ENCODE measurements around the gene PYGM.

PYGM gene

DNA sequence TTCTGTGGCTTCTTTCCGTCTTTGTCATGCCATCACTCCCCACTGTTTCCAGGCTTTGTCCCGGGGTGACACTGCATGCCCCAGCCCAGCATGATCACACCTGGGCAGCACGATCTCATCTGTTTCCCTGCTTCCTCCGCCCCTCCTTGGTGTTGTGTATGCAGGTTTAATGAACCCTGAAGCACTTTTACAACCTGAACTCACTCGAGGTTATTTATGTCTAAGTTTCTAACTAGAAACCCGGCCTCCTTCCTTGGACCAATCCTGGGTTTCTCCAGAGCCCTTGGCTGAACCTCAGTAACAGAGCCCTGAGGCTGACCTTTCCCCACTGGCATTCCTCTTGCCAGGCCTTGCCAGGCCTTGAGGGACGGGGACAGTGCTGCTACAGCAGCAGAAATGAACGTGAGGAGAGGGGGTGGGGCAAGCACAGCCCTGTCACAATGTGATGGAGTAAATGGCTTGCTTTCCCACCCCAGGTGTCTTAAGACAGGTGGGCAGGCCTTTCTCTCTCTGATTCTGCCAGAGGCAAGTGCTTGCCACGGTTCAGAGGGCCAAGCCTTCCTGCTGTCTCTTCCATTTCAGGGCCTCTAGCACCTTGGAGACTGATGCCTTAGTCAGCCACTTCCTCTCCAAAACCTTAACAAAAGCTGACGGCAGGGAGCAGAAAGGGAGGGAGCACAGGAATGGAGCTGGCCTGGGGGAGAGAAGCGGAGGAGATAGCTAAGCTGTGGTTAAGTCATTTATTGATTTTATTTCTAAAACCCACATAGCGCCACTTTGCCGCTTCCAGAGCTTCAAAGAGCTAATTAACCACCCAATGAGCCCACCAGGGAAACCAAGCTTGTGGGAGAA, 3.1 kb upstream of the PYGM start:
- H3K9me3 ChIP-seq, result no peaks in the 10 kb centered on the region
- H3K4me2 ChIP-seq, result peak overlapping the region; percentile 79
- peak overlapping the region; percentile 74 for H3K9ac ChIP-seq
- H3K4me3 ChIP-seq, result peak overlapping the region; percentile 23; the same call in 1 of the 2 replicates
- no peak for TF ChIP-seq Cebpa-rat (IDR thresholded peaks at IDR 0.05)
- H3K27ac ChIP-seq, result peak overlapping the region; percentile 78
- peaks cover 93% of the 10 kb centered on the region for H3K4me1 ChIP-seq
- H3K27me3 ChIP-seq, result no peaks in the 10 kb centered on the region
- H4K20me1 ChIP-seq, result peaks cover 81% of the 10 kb centered on the region
- peaks cover 60% of the 10 kb centered on the region for H3K36me3 ChIP-seq

DNA sequence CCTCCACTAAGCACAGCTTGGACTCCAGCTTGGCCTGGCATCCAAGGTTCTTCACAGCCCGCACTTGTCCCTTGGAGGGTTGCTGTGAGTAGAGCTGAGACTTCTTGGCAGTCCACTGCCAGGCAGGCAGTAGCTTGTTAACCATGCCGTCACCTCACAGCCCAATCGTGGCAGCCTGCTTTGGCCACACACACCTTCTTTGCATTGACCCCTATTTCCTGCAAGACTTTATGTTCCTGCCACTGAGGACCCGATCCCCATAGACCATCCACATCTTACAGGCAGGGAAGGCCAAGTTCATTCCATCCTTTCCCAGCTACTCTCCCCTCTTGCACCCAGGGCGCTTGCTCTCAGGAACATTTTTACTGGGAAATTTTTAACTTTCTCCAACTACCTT, 2.5 kb upstream of the PYGM start:
- no peak for TF ChIP-seq Cebpa-rat (IDR thresholded peaks at IDR 0.05)
- H3K4me2 ChIP-seq, result peak overlapping the region; percentile 79
- peaks cover 86% of the 10 kb centered on the region for H3K4me1 ChIP-seq
- H3K9ac ChIP-seq, result peak overlapping the region; percentile 74
- no peak overlapping the region for H3K4me3 ChIP-seq
- peak overlapping the region; percentile 78 for H3K27ac ChIP-seq
- no peaks in the 10 kb centered on the region for H3K9me3 ChIP-seq
- H3K36me3 ChIP-seq, result peaks cover 54% of the 10 kb centered on the region
- no peaks in the 10 kb centered on the region for H3K27me3 ChIP-seq
- peaks cover 75% of the 10 kb centered on the region for H4K20me1 ChIP-seq

DNA sequence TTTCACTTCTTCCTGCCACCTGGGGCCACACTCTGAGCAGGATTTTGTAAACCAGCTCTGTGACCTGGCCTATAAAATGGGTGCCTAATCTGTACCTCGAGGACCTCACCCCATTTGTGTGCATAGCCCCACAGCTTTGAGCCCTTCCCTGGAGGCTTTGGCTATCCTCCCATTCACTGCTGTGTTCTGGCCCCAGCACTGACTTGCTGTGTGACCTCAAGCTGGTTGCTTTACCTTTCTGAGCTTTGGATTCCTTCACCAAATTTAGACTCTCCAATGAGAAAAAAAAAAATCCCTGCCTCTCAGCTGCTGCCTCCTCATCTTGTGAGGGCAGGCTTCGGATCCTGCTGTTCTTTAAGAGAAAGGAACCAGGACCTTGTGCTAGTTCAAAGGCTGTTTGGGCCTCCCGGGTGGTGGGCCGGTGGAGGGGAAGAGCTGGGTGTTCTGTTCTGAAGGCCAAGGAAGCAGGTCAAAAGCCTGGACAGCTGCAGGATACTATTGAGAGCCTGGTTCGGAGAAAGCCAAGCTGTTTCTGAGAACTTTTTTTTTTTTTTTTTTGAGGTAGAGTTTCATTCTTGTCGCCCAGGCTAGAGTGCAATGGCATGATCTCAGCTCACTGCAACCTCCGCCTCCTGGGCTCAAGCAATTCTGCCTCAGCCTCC, 1.1 kb upstream of the PYGM start:
- no peak overlapping the region for H3K4me3 ChIP-seq
- TF ChIP-seq Cebpa-rat (IDR thresholded peaks at IDR 0.05), result no peak
- H3K36me3 ChIP-seq, result peaks cover 41% of the 10 kb centered on the region
- H3K4me2 ChIP-seq, result peak overlapping the region; percentile 83
- peaks cover 61% of the 10 kb centered on the region for H4K20me1 ChIP-seq
- H3K9me3 ChIP-seq, result no peaks in the 10 kb centered on the region
- H3K4me1 ChIP-seq, result peaks cover 88% of the 10 kb centered on the region
- H3K9ac ChIP-seq, result 0 out of 2 replicates have a peak overlapping the region, but pooled peaks have one; percentile 51
- peak overlapping the region; percentile 68 for H3K27ac ChIP-seq
- H3K27me3 ChIP-seq, result no peaks in the 10 kb centered on the region

DNA sequence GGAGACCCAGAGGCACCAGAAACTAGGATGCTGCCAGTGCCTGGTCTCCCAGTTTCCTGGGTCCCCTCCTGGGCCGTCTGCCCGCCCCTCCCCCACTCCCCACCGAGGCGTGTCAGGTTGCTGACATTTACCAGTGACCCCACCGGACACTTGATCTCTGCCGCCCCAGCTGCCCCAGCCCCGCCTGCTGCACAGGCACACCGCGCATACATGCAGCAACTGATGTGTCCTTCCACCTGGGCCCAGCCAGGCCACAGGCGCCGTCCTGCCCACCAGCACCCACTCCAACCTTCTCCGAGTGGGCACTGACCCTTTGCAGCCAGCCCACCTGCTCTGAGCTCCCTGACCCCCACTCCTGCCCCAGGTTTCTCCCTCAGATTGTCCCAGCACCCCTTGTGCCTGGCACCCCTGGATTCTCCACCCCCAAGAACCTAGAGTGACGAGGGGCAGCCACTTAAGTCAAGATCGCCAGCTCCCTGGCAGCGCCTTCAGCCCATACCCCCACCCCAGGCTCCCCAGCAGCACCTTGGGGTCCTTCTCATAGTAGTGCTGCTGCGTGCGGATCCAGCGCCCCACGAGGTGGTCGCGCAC, 548 bp downstream of the PYGM start:
- no peaks in the 10 kb centered on the region for H3K9me3 ChIP-seq
- peak overlapping the region; percentile 83 for H3K4me2 ChIP-seq
- peaks cover 44% of the 10 kb centered on the region for H4K20me1 ChIP-seq
- no peak overlapping the region for H3K4me3 ChIP-seq
- TF ChIP-seq Cebpa-rat (IDR thresholded peaks at IDR 0.05), result no peak
- peaks cover 76% of the 10 kb centered on the region for H3K4me1 ChIP-seq
- no peaks in the 10 kb centered on the region for H3K27me3 ChIP-seq
- H3K9ac ChIP-seq, result peak overlapping the region; percentile 47; the same call in 1 of the 2 replicates
- H3K27ac ChIP-seq, result peak overlapping the region; percentile 68
- H3K36me3 ChIP-seq, result peaks cover 25% of the 10 kb centered on the region

DNA sequence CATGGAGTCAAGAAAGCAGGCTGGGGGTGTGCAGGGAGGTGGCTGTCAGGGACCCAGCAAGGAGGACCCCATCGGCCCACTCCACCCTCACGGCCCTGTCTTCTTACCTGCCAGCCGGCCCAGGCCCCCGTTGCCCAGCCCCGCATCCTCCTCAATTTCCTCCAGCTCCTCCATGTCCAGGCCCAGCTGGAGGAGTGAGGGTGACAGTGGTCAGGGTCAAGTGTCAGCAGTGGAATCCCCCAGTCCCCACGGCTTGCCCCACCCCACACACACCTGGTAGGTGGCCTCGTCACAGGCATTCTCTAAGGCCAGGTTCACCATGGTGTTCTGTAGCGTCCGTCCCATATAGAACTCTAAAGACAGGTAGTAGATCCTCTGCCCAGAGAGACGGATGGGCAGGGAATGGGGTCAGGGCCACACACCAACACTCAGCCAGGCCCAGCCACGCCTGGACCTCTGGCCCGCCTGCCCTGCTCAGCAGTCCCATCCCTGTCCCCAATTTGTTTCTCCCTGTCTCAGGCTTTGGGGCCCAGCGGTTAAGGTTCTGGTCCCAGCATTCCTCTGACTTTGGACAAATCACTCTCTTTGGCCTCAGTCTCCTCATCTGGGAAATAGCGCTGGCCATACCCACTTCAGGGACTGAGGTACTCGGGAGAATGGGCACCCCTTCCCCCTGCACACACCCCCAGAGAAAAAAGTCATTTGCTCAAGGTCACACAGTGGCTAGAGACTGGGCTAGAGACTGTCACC, 1.3 kb downstream of the PYGM start:
- Histone ChIP-seq H3K36me3 (peaks cover 17% of the 10 kb centered on the region), H3K27me3 (no peaks in the 10 kb centered on the region), H3K4me2 (peak overlapping the region; percentile 83), H3K9me3 (no peaks in the 10 kb centered on the region), H3K27ac (0 out of 2 replicates have a peak overlapping the region, but pooled peaks have one; percentile 9), H3K9ac (no peak overlapping the region), H4K20me1 (peaks cover 37% of the 10 kb centered on the region), H3K4me3 (no peak overlapping the region), H3K4me1 (peaks cover 69% of the 10 kb centered on the region)
- no peak for TF ChIP-seq Cebpa-rat (IDR thresholded peaks at IDR 0.05)

DNA sequence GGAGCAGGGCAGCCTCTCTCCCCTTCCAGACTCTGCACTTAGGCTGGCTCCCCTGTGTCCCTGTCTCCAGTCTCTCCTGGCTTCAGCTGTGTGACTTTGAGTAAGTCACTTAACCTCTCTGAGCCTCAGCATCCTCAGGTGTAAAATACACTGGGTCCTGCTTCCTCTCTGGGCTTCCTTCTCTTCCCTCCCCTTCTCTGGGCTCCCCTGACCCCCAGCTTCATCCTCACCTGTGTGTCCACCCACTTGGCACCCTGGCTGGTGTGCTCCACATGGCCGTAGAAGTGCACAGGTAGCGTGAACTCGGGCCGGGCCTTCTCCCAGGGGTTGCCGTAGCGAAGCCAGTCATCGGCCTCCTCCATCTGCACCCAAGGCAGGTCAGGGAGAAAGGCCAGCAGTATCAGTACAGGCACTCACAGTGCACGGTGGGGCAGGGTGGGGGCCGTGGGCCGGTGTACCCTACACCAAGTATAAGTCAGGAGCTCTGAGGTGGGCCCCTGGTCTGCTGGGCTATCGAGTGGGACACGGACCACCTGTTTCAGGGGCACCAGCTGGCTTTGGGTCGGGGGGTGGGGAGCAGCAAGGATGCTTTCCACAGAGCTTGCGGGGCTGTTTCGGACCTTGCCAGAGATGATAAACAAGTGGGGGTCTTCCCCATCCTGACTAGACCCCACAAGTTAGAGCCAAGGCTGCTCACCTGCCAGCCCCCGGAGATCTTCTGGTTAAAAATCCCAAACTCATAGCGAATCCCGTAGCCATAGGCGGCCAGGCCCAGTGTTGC, 2.0 kb downstream of the PYGM start:
- Histone ChIP-seq H3K27ac (peak overlapping the region; percentile 56; the same call in 1 of the 2 replicates), H3K9me3 (no peaks in the 10 kb centered on the region), H3K4me3 (no peak overlapping the region), H3K36me3 (peaks cover 10% of the 10 kb centered on the region), H3K4me2 (no peak overlapping the region), H3K9ac (no peak overlapping the region), H4K20me1 (peaks cover 29% of the 10 kb centered on the region), H3K27me3 (no peaks in the 10 kb centered on the region), H3K4me1 (peaks cover 66% of the 10 kb centered on the region)
- no peak for TF ChIP-seq Cebpa-rat (IDR thresholded peaks at IDR 0.05)

DNA sequence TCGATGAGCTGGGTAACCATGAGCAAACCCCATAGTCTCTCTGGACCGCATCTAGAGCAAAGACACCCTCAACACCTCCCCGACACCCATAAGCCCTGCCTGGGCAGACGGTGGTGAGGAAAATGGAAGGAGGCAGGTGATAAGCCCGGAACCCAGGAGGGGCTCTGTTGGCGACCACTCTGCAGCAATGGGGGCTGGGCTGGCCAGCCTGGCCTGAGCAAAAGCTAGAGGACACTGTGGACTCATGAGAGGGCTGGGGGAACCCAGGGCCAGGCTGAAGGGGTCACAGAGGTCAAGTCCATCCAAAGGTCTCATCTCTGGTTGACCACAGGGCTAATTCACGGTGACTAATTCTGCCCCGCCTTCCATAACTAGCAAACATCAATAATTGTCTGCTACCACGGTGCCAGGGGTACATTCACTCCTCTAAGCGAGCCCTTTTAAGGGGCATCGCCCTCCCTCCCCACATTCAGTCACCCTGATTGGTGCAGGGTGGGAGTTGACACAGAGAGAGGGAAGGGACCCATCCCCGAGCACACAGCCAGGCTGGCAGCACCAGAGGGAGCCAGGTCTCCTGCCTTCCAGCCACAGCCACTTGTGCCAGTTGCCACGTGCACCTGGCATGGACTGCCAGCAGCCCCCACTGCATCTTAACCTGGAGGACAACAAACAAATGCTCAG, 4.0 kb downstream of the PYGM start:
- Histone ChIP-seq H3K4me3 (no peak overlapping the region), H3K36me3 (peaks cover 13% of the 10 kb centered on the region; the same call in 1 of the 2 replicates), H3K27me3 (no peaks in the 10 kb centered on the region), H3K4me2 (peak overlapping the region; percentile 23), H3K27ac (peak overlapping the region; percentile 56), H3K4me1 (peaks cover 66% of the 10 kb centered on the region), H3K9ac (no peak overlapping the region), H3K9me3 (no peaks in the 10 kb centered on the region), H4K20me1 (peaks cover 10% of the 10 kb centered on the region)
- no peak for TF ChIP-seq Cebpa-rat (IDR thresholded peaks at IDR 0.05)

DNA sequence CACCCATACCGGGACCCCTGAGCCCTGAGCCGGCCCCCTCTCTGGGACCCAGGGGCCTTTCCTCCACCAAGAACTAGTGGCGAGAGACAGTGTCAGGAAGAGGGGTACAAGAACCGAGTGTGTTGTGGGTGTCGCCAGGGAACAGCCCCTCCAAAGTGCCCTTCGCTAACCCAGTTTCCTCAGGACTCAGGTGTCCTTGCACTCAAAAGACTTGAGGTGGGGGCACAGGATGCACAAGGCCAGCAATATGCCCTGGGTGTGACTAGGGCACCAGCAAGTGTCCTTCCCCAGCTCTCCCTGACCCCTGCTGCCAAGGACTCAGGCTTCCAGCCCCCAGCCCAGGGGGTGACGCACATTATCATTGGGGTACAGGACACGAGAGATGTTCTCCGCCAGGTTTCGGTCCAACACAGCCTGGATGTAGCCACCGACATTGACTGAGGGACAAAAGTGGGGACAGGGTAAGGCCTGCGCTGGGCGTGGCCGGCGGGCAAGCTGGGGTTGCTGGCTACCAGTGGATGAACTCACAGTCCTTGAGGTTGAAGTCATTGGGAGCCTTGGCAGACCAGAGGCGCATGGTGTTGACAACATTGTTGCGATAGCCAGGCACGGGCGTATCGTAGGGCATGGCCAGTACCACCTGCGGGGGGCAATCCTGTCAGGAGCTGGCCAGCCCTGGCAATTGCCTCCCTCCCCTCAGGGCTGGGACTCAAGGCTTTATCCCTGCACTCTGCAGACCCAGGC, 4.7 kb downstream of the PYGM start:
- no peaks in the 10 kb centered on the region for H3K9me3 ChIP-seq
- H3K4me1 ChIP-seq, result peaks cover 66% of the 10 kb centered on the region
- H3K27ac ChIP-seq, result peak overlapping the region; percentile 56; the same call in 1 of the 2 replicates
- no peaks in the 10 kb centered on the region for H3K27me3 ChIP-seq
- no peak for TF ChIP-seq Cebpa-rat (IDR thresholded peaks at IDR 0.05)
- H3K4me2 ChIP-seq, result no peak overlapping the region
- no peak overlapping the region for H3K9ac ChIP-seq
- peaks cover 3% of the 10 kb centered on the region for H4K20me1 ChIP-seq
- H3K36me3 ChIP-seq, result peaks cover 13% of the 10 kb centered on the region; the same call in 1 of the 2 replicates
- H3K4me3 ChIP-seq, result no peak overlapping the region

All from BLaER1 (cell line).